B cell (primary cell): ENCODE results near the gene ZP1. TPM values are rescaled to one million over a fixed set of nuclear protein-coding genes. Genes with fewer than 3 reads are reported as not detected.

ENCODE experiments used
- ATAC-seq: fragments of 200-7000 bp; cut with Tn5 transposase; one replicate; pipeline ENCODE4 v1.10.0; 2021; ENCODE audit warnings: low read depth, mild to moderate bottlenecking, moderate number of reproducible peaks, moderate library complexity
- CTCF ChIA-PET: fragments of 350-600 bp; sonication (Branson Sonifier 250); formaldehyde crosslinking; loops from one replicate; lab custom pipeline; 2021; ENCODE audit warnings: antibody characterized with exemption, inconsistent platforms; lab: Charles Lee
- POLR2A ChIA-PET: fragments of 350-600 bp; sonication (Branson Sonifier 250); formaldehyde crosslinking; loops from one replicate; lab custom pipeline; 2021; ENCODE audit warnings: antibody characterized with exemption; lab: Charles Lee
- DNase-seq: peaks from one replicate; pipeline ENCODE4 v3.0.0; 2013
- H2AFZ ChIP-seq: 2 replicates; pipeline ENCODE4 v1.6.1; 2012; ENCODE audit warnings: mild to moderate bottlenecking, low read depth, low read length; ENCODE audit not compliant: insufficient read depth, poor library complexity, severe bottlenecking
- H3K27ac ChIP-seq, 2 donors: 1 replicate in 1 of 2; 2 replicates in 1 of 2; pipeline ENCODE4 v1.5.1; 2012 to 2013; ENCODE audit warnings: low read length in 2 of 2, mild to moderate bottlenecking in 2 of 2, moderate library complexity in 1 of 2
- H3K27me3 ChIP-seq, 4 experiments: fragments of 200-600 bp in 1 of 4; sonication (generic) in 1 of 4; replicated peaks in 1 of 4; 1 replicate in 2 of 4; 2 replicates in 2 of 4; pipeline versions ENCODE4 v1.6.1 to v1.7.0; 2013 to 2016; ENCODE audit warnings: low read length in 3 of 4, mild to moderate bottlenecking in 2 of 4, mixed read lengths in 1 of 4, moderate library complexity in 1 of 4; ENCODE audit not compliant: insufficient read depth in 4 of 4, control insufficient read depth in 3 of 4; ENCODE audit errors: control extremely low read depth in 1 of 4
- H3K36me3 ChIP-seq, 2 experiments: replicated peaks in 1 of 2; 1 replicate in 1 of 2; 2 replicates in 1 of 2; pipeline versions ENCODE4 v1.6.1 to v1.7.1; 2013; ENCODE audit warnings: low read length in 1 of 2; ENCODE audit not compliant: insufficient read depth in 2 of 2, control insufficient read depth in 1 of 2; ENCODE audit errors: control extremely low read depth in 1 of 2, extremely low read depth in 1 of 2
- H3K4me1 ChIP-seq, 2 donors: fragments of 200-600 bp in 1 of 2; sonication (generic) in 1 of 2; 1 replicate in 1 of 2; 2 replicates in 1 of 2; pipeline versions ENCODE4 v1.5.1 to v1.6.1; 2013 to 2017; ENCODE audit warnings: low read length in 2 of 2; ENCODE audit not compliant: control insufficient read depth in 2 of 2, insufficient read depth in 2 of 2
- H3K4me2 ChIP-seq: replicated peaks from 2 replicates; pipeline ENCODE3; 2012; ENCODE audit warnings: mild to moderate bottlenecking, low read depth, low read length; ENCODE audit not compliant: poor library complexity, severe bottlenecking
- H3K4me3 ChIP-seq, 5 experiments: fragments of 200-600 bp in 1 of 5; sonication (generic) in 1 of 5; 1 replicate in 3 of 5; 2 replicates in 2 of 5; pipeline versions ENCODE4 v1.5.1 to v1.7.0; 2011 to 2016; ENCODE audit warnings: low read length in 4 of 5, mild to moderate bottlenecking in 4 of 5, low read depth in 2 of 5, control low read depth in 1 of 5, moderate library complexity in 1 of 5; ENCODE audit not compliant: insufficient read depth in 1 of 5; ENCODE audit errors: control extremely low read depth in 1 of 5, extremely low read depth in 1 of 5
- H3K79me2 ChIP-seq: fragments of 200-600 bp; sonication (generic); one replicate; pipeline ENCODE4 v1.6.0; 2016; ENCODE audit warnings: low read length; ENCODE audit not compliant: control insufficient read depth, insufficient read depth
- H3K9ac ChIP-seq: fragments of 200-600 bp; sonication (generic); 2 replicates; pipeline ENCODE4 v1.6.1; 2017; ENCODE audit warnings: mild to moderate bottlenecking, low read length, moderate library complexity
- H3K9me3 ChIP-seq, 3 donors: one replicate each; pipeline versions ENCODE4 v1.6.1 to v1.7.1; 2013; ENCODE audit warnings: low read length in 2 of 3; ENCODE audit not compliant: control insufficient read depth in 2 of 3, insufficient read depth in 1 of 3; ENCODE audit errors: control extremely low read depth in 1 of 3
- H4K20me1 ChIP-seq: 2 replicates; pipeline ENCODE4 v1.6.0; 2012; ENCODE audit warnings: mild to moderate bottlenecking, low read length; ENCODE audit not compliant: insufficient read depth, control insufficient read depth, poor library complexity, severe bottlenecking
- H3K27ac Mint-ChIP-seq: one replicate; pipeline ENCODE4 v1.8.0; 2021; ENCODE audit warnings: mixed read lengths
- H3K27me3 Mint-ChIP-seq: one replicate; pipeline ENCODE4 v1.8.0; 2021; ENCODE audit warnings: mixed read lengths
- H3K4me1 Mint-ChIP-seq: one replicate; pipeline ENCODE4 v1.8.0; 2021; ENCODE audit warnings: mixed read lengths
- H3K4me3 Mint-ChIP-seq: one replicate; pipeline ENCODE4 v1.8.0; 2021; ENCODE audit warnings: mixed read lengths
- H3K9me3 Mint-ChIP-seq: one replicate; pipeline ENCODE4 v1.8.0; 2022; ENCODE audit warnings: mixed read lengths; ENCODE audit not compliant: insufficient read depth
- CTCF ChIP-seq: fragments of 200-600 bp; IDR thresholded peaks from one replicate; pipeline ENCODE4 v1.8.0; 2022; ENCODE audit warnings: antibody characterized with exemption, mild to moderate bottlenecking
- EZH2 ChIP-seq: IDR thresholded peaks from 2 replicates; pipeline ENCODE4 v1.6.1; 2012; ENCODE audit warnings: borderline replicate concordance, low read depth, mild to moderate bottlenecking, moderate library complexity, low read length; ENCODE audit not compliant: insufficient read depth, poor library complexity, severe bottlenecking
- WGBS: methylation state at CpG from one replicate; pipeline ENCODE4 v1.1.5; 2013; ENCODE audit warnings: missing lambda C conversion rate; ENCODE audit not compliant: insufficient coverage; 5-methylcytosine and 5-hydroxymethylcytosine counted together
- intact Hi-C: fragments of 100-400 bp; cut with micrococcal nuclease; formaldehyde crosslinking; loops from one replicate; pipeline ENCODE4 v1.10.0; 2022
- polyA plus RNA-seq: library from polyadenylated mRNA; depleted of rRNA; stranded (reverse); fragments of >200 nt; gene quantifications from 2 replicates; pipeline ENCODE4 v1.2.3, GENCODE V29; 2012
- total RNA-seq, 2 donors: library from RNA; stranded (reverse); fragments of 120-200 nt in 1 of 2; gene quantifications; 1 replicate in 1 of 2; 2 replicates in 1 of 2; pipeline versions ENCODE4 v1.2.3 to v1.2.4, GENCODE V29; 2013 to 2022

Gene ZP1
- total and polyA plus RNA-seq, 2 donors (not counting 1 experiment from before 2014, with no cell fraction given) = 0.06 TPM; not detected in 1

- H3K4me3 Mint-ChIP-seq = peak overlapping the region; percentile 97
- intact Hi-C loops = loop anchor here (1.0 to 10.0 kb wide), 11 partner anchors 8 to 1250 kb away; partner anchors contain the start of genes FEN1, FTH1, MS4A1 and PATL1
- H3K27me3 Mint-ChIP-seq = no peaks in the 10 kb centered on the region
- peaks cover 77% of the 10 kb centered on the region for H3K4me1 Mint-ChIP-seq
- peak overlapping the region; percentile 61 to 100 (median 90) for H3K4me3 ChIP-seq
- peak overlapping the region; percentile 87 to 96 for H3K27ac ChIP-seq
- CTCF ChIA-PET = interaction anchor here (0.6 to 11.8 kb wide), 24 partner anchors 9 to 446 kb away, joined by 3 to 129 read pairs (median 9); partner anchors contain the start of genes CYB561A3, PRPF19, SLC15A3 and TMEM132A
- H3K27ac Mint-ChIP-seq = peak overlapping the region; percentile 97
- DNase-seq = peak; percentile 67
- peak overlapping the region; percentile 89 for H3K9ac ChIP-seq
- peak; percentile 1 for ATAC-seq
- H3K9me3 ChIP-seq = no peaks in the 10 kb centered on the region
- peaks cover 68 to 87% of the 10 kb centered on the region in 2 donors for H3K4me1 ChIP-seq
- H2AFZ ChIP-seq = peak overlapping the region; percentile 95
- H3K9me3 Mint-ChIP-seq = no peaks in the 10 kb centered on the region
- 0% methylated on average over 21 of the region's 31 CpGs for WGBS
- H3K79me2 ChIP-seq = peaks cover 56% of the 10 kb centered on the region
- peak overlapping the region; percentile 96 for H3K4me2 ChIP-seq
- H4K20me1 ChIP-seq = peaks cover 34% of the 10 kb centered on the region
- peaks cover 0 to 10% of the 10 kb centered on the region in 2 experiments for H3K36me3 ChIP-seq
- no peak for TF ChIP-seq EZH2
- no peak for TF ChIP-seq CTCF
- H3K27me3 ChIP-seq = no peaks in the 10 kb centered on the region
- POLR2A ChIA-PET = interaction anchor here (0.9 to 8.3 kb wide), 9 partner anchors 9 to 247 kb away, joined by 3 to 96 read pairs (median 5); partner anchors contain the start of genes CD6, SLC15A3, TMEM132A and VPS37C
These were observed 47.4 kb downstream of the ZP1 start for GRCh38 chr11:60914633-60915247.
